Pons (tissue), 1 donor: ENCODE data around the gene C16orf78.

ENCODE experiments used
- DNase-seq: peaks from one replicate; pipeline ENCODE4 v3.0.0-alpha.2; 2016; ENCODE audit warnings: low spot score

The C16orf78 gene

DNA sequence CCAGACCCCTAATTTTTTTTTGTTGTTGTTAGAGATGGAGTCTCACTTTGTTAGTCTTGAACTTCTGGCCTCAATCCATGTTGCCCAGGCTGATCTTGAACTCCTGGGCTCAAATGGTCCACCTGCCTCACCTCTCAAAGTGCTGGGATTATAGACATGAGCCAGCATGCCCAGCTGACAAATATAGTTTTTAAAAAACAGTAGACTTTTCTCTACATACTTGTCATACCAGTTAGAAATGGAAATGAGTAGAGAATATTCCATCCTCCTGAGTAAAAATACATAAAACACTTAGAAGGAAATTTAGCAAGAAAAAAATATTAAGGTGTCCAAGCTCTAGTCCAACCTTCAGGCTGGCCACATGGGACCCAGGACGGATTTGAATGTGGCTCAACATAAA lies 21.4 kb downstream of the C16orf78 start:
- DNase-seq: no peak

DNA sequence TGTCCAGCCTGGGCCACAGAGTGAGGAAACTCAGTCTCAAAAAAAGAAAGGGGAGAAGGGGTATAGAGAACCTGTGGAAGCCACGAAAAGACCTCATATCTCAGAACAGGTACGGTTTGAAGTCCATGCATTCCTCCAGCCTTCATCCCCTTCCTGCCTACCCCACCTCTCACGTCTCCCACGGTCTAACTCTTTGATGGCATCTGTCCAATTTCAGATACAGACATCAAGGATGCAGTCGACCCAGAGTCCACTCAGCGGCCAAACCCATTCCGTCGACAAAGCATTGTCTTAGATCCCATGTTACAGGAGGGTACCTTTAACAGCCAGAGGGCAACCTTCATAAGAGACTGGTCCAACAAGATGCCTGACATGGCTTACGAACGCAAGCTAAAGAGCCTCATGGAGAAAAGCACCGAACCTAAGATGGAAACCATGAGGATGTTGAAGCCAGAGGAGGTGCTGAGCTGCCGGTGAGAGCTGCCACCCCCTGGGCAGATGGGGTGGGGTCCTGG lies 22.7 kb downstream of the C16orf78 start:
- DNase-seq: no peak

- DNase-seq: no peak
Measured at GRCh38 chr16:49398761-49399160, 25.2 kb downstream of the C16orf78 start.

- DNase-seq: no peak
Measured at GRCh38 chr16:49399594-49400364, 26.2 kb downstream of the C16orf78 start.

GRCh38 chr16:49400611-49401010 lies 27.0 kb downstream of the C16orf78 start:
- DNase-seq: no peak

GRCh38 chr16:49405123-49405522 lies 31.5 kb downstream of the C16orf78 start:
- DNase-seq: no peak

GRCh38 chr16:49405530-49405929 lies 31.9 kb downstream of the C16orf78 start:
- no peak for DNase-seq

- DNase-seq: peak; percentile 75
Measured at GRCh38 chr16:49407873-49408550, 34.4 kb downstream of the C16orf78 start.

DNA sequence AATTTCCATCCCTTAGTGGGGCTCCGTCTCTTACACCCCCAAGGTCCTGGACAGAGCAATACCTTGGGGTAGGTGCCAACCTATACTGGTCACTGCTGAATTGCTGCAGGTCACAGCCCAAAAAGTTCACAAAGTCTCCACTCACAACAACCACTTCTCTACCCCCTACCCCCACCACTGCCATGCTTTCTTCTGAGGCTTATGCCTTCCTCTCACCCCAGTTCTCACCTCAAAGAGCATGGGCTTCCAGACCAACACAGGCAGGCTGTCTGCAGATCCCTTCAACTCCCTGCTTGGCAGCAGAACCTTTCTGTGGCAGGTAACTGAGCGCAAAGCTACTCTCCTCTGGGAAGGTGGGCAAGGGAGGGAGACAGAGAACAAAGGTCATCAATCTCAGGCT lies 35.5 kb downstream of the C16orf78 start:
- DNase-seq: no peak

DNA sequence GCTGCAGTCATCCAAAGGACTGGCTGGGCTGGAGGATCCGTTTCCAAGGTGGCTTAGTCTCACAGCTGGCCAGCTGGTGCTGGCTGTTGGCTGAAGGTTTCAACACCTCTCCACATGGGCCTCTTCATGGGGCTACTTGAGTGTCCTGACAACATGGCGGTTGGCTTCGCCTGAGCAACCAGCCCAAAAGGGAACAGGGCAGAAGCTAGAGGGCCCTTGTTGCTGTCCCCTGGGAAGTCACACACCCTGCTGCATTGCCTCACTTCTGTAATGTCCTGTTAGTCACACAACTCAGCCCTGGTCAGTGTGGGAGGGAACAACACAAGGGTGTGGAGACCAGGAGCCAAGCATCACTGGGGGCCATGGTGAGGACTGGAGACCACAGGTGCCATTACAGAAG lies 36.6 kb downstream of the C16orf78 start:
- no peak for DNase-seq

DNA sequence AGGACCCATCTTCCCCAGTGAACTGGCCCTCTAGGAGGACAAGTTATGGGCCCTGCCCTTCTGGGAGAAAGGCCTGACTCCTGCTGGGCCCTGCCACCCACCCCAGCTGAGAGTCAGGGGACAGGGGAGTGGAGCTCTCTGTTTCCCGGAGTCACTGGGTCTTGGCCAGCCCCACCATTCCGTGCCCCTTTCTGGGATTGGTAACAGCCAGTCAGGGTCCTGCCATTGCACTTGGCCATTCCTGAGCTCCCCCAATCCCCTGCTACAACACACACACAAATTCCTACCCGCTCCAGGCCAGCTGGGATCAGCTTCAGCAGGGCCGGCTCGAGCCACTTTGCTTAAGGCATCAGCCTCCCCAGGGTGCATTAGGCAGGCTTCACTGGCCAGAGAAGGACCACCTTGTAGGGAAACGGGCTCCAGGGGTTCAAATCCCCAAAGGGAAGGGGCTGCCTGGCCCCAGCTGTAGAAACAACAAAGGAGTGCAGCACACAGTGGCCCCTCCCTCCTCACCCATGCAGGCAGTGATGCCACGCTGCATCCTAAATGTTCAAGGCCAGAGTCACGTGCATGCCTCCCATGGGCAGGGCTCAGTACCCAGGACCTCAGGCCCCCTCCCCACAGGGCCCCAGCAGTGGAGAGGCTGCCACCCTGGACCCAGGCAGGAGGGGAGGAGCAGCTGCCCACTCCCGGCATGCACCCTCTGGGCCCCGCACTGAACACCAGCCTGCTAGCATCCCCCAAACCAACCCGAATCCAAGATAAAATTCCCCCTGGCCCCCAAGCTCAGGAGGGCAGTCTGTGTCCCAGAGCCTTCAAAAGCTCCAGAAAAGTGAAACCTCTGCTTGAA lies 37.7 kb downstream of the C16orf78 start:
- DNase-seq: no peak

DNA sequence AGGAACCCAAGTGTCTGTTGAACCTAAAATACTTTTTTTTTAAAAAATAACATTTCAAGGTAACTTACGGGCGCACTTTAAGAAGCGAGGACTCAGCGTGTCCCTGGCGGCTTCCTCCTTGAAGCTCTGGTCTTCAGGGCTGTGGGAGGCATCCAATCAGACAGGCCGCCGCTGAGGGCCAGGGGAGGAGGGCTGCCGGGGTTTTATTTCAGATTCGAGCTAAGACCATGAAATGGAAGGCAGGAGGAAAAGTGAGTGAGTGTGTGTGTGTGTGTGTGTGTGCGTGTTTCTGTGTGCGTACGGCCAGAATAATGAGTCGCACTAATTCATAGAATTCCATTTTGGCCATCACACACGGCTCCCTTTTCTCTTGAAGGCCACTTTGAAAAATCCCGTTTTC lies 41.1 kb downstream of the C16orf78 start:
- no peak for DNase-seq

DNA sequence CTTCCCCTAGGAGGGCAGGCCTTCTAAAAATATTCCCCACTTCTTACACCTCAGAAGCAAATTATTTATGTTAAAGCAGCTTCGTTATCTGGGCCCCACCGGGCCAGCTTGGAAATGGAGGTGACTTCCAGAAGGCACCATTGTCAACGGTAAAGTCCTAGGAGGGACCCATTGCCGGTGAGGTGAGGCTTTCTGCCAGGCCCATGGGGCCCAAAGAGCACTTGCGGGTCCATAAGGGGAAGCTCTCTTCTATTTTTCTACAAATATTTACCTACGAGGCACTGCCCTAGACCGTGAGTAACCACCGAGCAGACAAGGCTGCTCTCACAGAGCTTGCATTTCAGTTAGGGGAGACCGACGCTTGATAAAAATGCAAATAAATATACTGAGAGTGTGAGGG lies 41.5 kb downstream of the C16orf78 start:
- DNase-seq: no peak

GRCh38 chr16:49416001-49416675 lies 42.5 kb downstream of the C16orf78 start:
- no peak for DNase-seq

DNA sequence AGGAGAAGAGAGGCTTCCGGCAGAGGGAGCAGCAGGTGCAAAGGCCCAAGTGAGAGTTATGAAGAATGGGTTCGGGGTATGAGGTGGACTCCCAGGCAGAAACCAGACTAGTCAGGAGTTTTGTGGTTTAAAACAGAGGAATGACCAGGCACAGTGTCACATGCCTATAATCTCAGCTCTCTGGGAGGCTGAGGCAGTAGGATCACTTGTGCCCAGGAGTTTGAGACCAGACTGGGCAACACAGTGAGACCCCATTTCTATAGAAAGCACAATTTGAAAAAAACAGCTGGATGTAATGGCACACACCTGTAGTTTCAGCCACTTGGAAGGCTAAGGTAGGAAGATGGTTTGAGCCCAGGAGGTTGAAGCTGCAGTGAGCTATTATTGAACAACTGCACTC lies 43.8 kb downstream of the C16orf78 start:
- no peak for DNase-seq

DNA sequence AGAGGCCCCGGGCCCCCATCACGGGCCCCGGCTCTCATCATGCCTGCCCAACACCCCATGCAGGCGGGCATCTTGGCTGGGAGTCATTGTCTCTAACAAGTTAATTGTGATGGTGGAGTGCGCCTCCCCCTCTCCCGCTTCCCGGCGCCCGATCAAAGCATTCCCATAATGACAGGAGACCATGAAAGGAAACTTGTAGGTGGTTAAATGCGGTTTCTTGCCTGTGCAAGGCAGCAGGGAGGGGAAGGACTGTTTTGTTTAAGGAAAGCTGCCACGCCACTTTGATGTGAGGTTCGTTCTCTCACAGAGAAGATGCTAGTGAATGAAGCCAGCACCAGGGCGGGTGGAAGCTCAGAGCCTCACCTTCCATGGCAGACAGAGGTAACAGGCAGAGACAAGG lies 45.4 kb downstream of the C16orf78 start:
- DNase-seq: no peak

DNA sequence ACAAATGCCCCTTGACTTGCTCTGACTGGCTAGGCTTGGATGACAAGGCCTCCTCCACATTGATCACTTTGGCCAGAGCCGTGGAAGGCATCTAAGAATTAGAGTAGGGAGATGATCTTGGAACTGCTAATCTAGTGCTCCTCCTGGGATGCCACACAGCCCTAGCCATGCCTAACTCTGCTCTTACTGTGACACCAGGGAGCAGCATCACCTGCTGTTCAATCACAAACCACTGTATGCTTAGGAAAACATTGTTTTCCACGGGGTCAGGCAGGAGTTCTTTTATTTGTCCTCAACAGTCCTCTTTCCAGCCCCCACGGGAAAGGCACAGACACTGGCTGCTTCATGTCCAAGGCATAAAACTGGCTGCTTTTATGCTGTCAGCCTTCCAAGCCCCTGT lies 46.3 kb downstream of the C16orf78 start:
- DNase-seq: no peak

- DNase-seq: no peak
Measured at GRCh38 chr16:49422896-49423295, 49.3 kb downstream of the C16orf78 start.

GRCh38 chr16:49424961-49425360 lies 51.4 kb downstream of the C16orf78 start:
- DNase-seq: no peak

GRCh38 chr16:49427771-49428170 lies 54.2 kb downstream of the C16orf78 start:
- DNase-seq: no peak

GRCh38 chr16:49428808-49429207 lies 55.2 kb downstream of the C16orf78 start:
- DNase-seq: no peak

- no peak for DNase-seq
Measured at GRCh38 chr16:49431040-49431439, 57.4 kb downstream of the C16orf78 start.
